GM12873 (cell line): ENCODE results near the gene P2RY11.

ENCODE experiments used
- CTCF ChIP-seq: IDR thresholded peaks from 2 replicates; pipeline ENCODE4 v1.5.1; 2012; ENCODE audit warnings: low read depth, mild to moderate bottlenecking, moderate library complexity, low read length, control low read depth; ENCODE audit not compliant: insufficient read depth; ENCODE audit errors: missing control alignments

Gene P2RY11

GRCh38 chr19:10078329-10078728 is 33.2 kb upstream of the P2RY11 start:
- TF ChIP-seq CTCF, result no peak

GRCh38 chr19:10079031-10079453 is 32.5 kb upstream of the P2RY11 start:
- TF ChIP-seq CTCF, result no peak

GRCh38 chr19:10083911-10084310 is 27.6 kb upstream of the P2RY11 start:
- no peak for TF ChIP-seq CTCF

- TF ChIP-seq CTCF, result no peak
Observed at GRCh38 chr19:10084803-10085202, 26.7 kb upstream of the P2RY11 start.

- TF ChIP-seq CTCF, result no peak
Observed at GRCh38 chr19:10085641-10086590, 25.6 kb upstream of the P2RY11 start, which contains the start of gene SHFL. TSS of gene SHFL (plus strand) at chr19:10086317. CDS start at chr19:10086428, 111 bp downstream.

GRCh38 chr19:10086591-10087192 is 24.8 kb upstream of the P2RY11 start:
- TF ChIP-seq CTCF, result no peak
